Stimulated activated CD4-positive, alpha-beta T cell treated with anti-CD3 and anti-CD28 coated beads, Interleukin-2, amount 100 ng/mL, for 24 hours (primary cell): ENCODE data around the gene DNAJC2.
"Not testable (repeated sequence)": the region's sequence is repeated elsewhere in the genome, so short reads cannot be mapped to it uniquely, and the experiment has no call there.

Experiments
- DNase-seq, 2 donors: peaks; one replicate each; pipeline ENCODE4 v3.0.0-alpha.2; 2020

DNAJC2 gene

GRCh38 chr7:103264054-103264453 lies 80.5 kb downstream of the DNAJC2 start:
- DNase-seq, result not testable (repeated sequence)
